ENCODE results near the gene GET4.

Gene GET4

GRCh38 chr7:944744-945143 is 68.4 kb downstream of the GET4 start:
- peaks cover 0 to 8% (median 0%) of the 10 kb centered on the region in 5 donors for H3K9me3 ChIP-seq (ENCODE audit: control insufficient read depth in 5 of 5, low read length in 5 of 5)
- no peak overlapping the region for H3K4me3 ChIP-seq (ENCODE audit: low read depth in 1 of 5, low read length in 5 of 5)
- no peak overlapping the region for H3K27ac ChIP-seq (ENCODE audit: low read depth, low read length)
- H3K9ac ChIP-seq (ENCODE audit: low read length in 5 of 5), result no peak overlapping the region
- peaks cover 2 to 11% (median 9%) of the 10 kb centered on the region in 5 donors for H3K27me3 ChIP-seq (ENCODE audit: control insufficient read depth in 5 of 5, insufficient read depth in 4 of 5, low read length in 5 of 5)
- H3K4me1 ChIP-seq (ENCODE audit: control insufficient read depth in 5 of 5, insufficient read depth in 5 of 5, low read length in 5 of 5), result no peaks in the 10 kb centered on the region
- no peaks in the 10 kb centered on the region for H3K36me3 ChIP-seq (ENCODE audit: control insufficient read depth in 5 of 5, insufficient read depth in 5 of 5, low read length in 5 of 5)

- H3K4me3 ChIP-seq (ENCODE audit: low read depth in 1 of 5, low read length in 5 of 5), result no peak overlapping the region
- no peak overlapping the region for H3K27ac ChIP-seq (ENCODE audit: low read depth, low read length)
- no peak overlapping the region for H3K9ac ChIP-seq (ENCODE audit: low read length in 5 of 5)
Measured at GRCh38 chr7:945147-945555, 68.8 kb downstream of the GET4 start.

GRCh38 chr7:945556-946255 is 69.4 kb downstream of the GET4 start:
- Histone ChIP-seq H3K9me3 (ENCODE audit: control insufficient read depth in 5 of 5, low read length in 5 of 5) (peaks cover 0 to under 1% (median 0%) of the 10 kb centered on the region in 5 donors), H3K4me1 (ENCODE audit: control insufficient read depth in 5 of 5, insufficient read depth in 5 of 5, low read length in 5 of 5) (no peaks in the 10 kb centered on the region), H3K4me3 (ENCODE audit: low read depth in 1 of 5, low read length in 5 of 5) (no peak overlapping the region), H3K27me3 (ENCODE audit: control insufficient read depth in 5 of 5, insufficient read depth in 4 of 5, low read length in 5 of 5) (peaks cover 2 to 12% (median 9%) of the 10 kb centered on the region in 5 donors), H3K9ac (ENCODE audit: low read length in 5 of 5) (no peak overlapping the region), H3K27ac (ENCODE audit: low read depth, low read length) (no peak overlapping the region), H3K36me3 (ENCODE audit: control insufficient read depth in 5 of 5, insufficient read depth in 5 of 5, low read length in 5 of 5) (no peaks in the 10 kb centered on the region)

More at GRCh38 chr7:945147-945555, 68.8 kb downstream of the GET4 start:
- no peaks in the 10 kb centered on the region for H3K36me3 ChIP-seq (ENCODE audit: control insufficient read depth in 5 of 5, insufficient read depth in 5 of 5, low read length in 5 of 5)
- H3K9me3 ChIP-seq (ENCODE audit: control insufficient read depth in 5 of 5, low read length in 5 of 5), result peaks cover 0 to 6% (median 0%) of the 10 kb centered on the region in 5 donors
- H3K4me1 ChIP-seq (ENCODE audit: control insufficient read depth in 5 of 5, insufficient read depth in 5 of 5, low read length in 5 of 5), result no peaks in the 10 kb centered on the region
- H3K27me3 ChIP-seq (ENCODE audit: control insufficient read depth in 5 of 5, insufficient read depth in 4 of 5, low read length in 5 of 5), result peaks cover 2 to 12% (median 9%) of the 10 kb centered on the region in 5 donors
